Metanephros (tissue), 2 donors: ENCODE measurements around the gene ORAI3. TPM values are rescaled to one million over a fixed set of nuclear protein-coding genes. Genes with fewer than 3 reads are reported as not detected.

ENCODE experiments used
- small RNA-seq: library from RNA; depleted of rRNA; stranded (forward); fragments of <200 nt; gene quantifications from one replicate; pipeline ENCODE3, GENCODE V24; 2014; ENCODE audit warnings: low replicate concordance
- total RNA-seq: library from RNA; depleted of rRNA; stranded (reverse); fragments of >200 nt; gene quantifications from one replicate; pipeline ENCODE4 v1.2.3, GENCODE V29; 2014

Gene ORAI3
- 21.8 TPM for total RNA-seq

DNA sequence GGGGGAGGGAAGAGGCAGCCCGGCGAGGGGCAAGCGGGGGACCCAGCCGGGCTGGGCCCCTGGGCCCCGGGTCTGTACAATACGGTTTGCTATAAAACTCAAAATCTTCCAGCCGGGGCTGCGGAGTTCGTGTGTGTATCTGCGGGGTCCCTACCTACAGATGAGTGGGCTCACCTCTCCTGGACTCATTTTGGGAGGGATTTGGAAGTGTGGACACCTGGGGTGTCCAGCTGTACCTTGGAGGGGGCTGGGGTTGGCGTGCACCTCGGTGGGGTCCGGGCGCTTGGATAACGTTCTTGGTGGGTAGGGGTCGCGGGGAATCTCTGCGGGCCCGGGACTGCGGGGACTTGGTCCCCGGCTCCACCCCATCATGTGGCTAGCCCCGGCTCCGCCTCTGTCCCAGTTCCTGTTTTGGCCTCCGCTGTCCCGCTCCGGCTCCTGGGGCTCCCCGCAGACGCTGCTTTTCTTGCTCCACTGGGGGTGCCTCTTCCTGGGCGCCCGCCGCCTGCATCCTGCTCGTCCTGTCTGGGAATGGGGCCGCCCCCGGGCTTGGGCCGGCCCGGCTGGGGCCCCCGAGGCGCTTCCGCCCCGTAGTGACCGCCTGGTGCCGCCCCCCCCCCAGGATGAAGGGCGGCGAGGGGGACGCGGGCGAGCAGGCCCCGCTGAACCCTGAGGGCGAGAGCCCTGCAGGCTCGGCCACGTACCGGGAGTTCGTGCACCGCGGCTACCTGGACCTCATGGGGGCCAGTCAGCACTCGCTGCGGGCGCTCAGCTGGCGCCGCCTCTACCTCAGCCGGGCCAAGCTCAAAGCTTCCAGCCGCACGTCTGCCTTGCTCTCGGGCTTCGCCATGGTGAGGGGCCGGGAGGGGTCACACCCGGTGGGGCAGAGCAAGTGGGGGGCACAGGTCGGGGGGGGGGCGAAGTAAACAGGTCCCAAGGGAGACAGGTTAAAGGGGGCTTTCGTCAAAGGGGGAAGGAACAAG is at the start of gene ORAI3:
Gene ORAI3 (plus strand): TSS at position 402 of the 983 bp plus-strand sequence. CDS start 222 bp downstream, at position 624.

GRCh38 chr16:30923554-30924075 is 25.3 kb upstream of the ORAI3 start, which contains the start of gene FBXL19:
TSS of gene FBXL19 (plus strand) at chr16:30923572. CDS start at chr16:30925755, 2,183 bp downstream.

DNA sequence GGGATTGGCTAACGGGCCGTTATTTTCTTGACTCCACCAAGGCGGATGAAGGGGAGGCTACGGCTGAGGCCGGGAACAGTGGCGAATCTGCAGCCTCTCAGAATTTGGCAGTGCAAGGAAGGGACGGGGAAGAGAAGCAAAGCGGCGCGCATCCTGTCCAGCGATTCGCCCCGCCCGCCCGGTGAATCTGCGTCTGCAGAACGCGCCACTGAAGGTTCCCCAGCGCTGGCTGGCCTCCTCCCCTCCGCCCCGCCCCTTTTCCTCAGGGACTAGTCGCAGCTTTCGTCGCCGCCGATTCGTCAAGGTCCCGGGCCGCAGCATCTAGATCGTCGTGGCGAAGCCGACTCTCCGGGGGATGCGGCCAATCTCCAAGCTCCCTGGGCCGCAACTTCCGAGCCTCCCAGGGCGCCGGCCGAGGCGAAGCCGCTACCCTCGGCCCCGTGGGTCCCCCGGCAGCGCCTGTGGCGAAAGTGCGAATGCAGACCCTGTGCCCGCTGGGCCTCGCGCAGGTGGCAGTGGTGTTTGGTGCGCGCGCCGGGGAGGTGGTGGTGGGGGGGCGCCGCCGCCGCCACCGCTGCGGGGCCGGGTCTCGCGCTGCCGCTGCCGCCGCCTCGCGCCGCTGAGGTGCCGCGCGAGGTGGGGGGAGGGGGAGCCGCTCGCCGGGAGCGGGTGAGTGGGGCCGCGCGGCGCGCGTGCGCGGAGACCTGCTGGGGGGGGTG is 8.7 kb downstream of the ORAI3 start, which contains the start of gene SETD1A:
Gene SETD1A (plus strand): TSS at position 299 of the 719 bp plus-strand sequence. CDS start 978 bp downstream, outside the sequence.

GRCh38 chr16:30984669-30985400 is 36.0 kb downstream of the ORAI3 start, which contains the start of gene HSD3B7:
TSS of gene HSD3B7 (plus strand) at chr16:30985207. CDS start at chr16:30985659, 452 bp downstream.

Small RNA genes lying within 50 kb of the gene (small RNA-seq; reads per million reads assigned to genes)
- not detected for gene AC135048.1

Other genes starting within 250 kb of the ORAI3 start
- 47.5 TPM for gene SRCAP, start 249.9 kb upstream of the ORAI3 start, total RNA-seq
- gene PHKG2, start 200.6 kb upstream of the ORAI3 start, total RNA-seq, result 22.6 TPM
- 7.0 TPM for gene CFAP119, start 187.0 kb upstream of the ORAI3 start, total RNA-seq
- 92.8 TPM for gene RNF40, start 186.7 kb upstream of the ORAI3 start, total RNA-seq
- 17.5 TPM for gene ZNF629, start 161.9 kb upstream of the ORAI3 start, total RNA-seq
- gene BCL7C, start 55.0 kb upstream of the ORAI3 start, total RNA-seq, result 34.0 TPM
- 4.8 TPM for gene CTF1, start 52.5 kb upstream of the ORAI3 start, total RNA-seq
- 18.0 TPM for gene FBXL19, start 25.5 kb upstream of the ORAI3 start, total RNA-seq
- gene SETD1A, start 8.7 kb downstream of the ORAI3 start, total RNA-seq, result 9.5 TPM
- 11.3 TPM for gene HSD3B7, start 36.1 kb downstream of the ORAI3 start, total RNA-seq
- 2.6 TPM for gene STX1B, start 61.6 kb downstream of the ORAI3 start, total RNA-seq
- gene STX4, start 84.5 kb downstream of the ORAI3 start, total RNA-seq, result 30.0 TPM
- gene ZNF668, start 125.2 kb downstream of the ORAI3 start, total RNA-seq, result 6.5 TPM
- 17.9 TPM for gene ZNF646, start 125.4 kb downstream of the ORAI3 start, total RNA-seq
- 1.1 TPM for gene PRSS53, start 139.9 kb downstream of the ORAI3 start, total RNA-seq
- gene VKORC1, start 145.7 kb downstream of the ORAI3 start, total RNA-seq, result 58.7 TPM
- 32.8 TPM for gene BCKDK, start 159.3 kb downstream of the ORAI3 start, total RNA-seq
- 59.0 TPM for gene KAT8, start 168.6 kb downstream of the ORAI3 start, total RNA-seq
- 30.2 TPM for gene PRSS8, start 186.7 kb downstream of the ORAI3 start, total RNA-seq
- 0.76 TPM for gene PRSS36, start 201.0 kb downstream of the ORAI3 start, total RNA-seq
- gene FUS, start 231.1 kb downstream of the ORAI3 start, total RNA-seq, result 151 TPM